Endodermal cell (in vitro differentiated cells): Measurements from ENCODE around the gene SENP8. TPM values are rescaled to one million over a fixed set of nuclear protein-coding genes. Genes with fewer than 3 reads are reported as not detected.

Experiments
- DNase-seq: peaks from one replicate; pipeline ENCODE4 v3.0.0-alpha.2; 2017
- H3K27ac ChIP-seq: 2 replicates; pipeline ENCODE4 v1.5.1; 2013; ENCODE audit warnings: mild to moderate bottlenecking, low read depth, low read length, moderate library complexity
- H3K27me3 ChIP-seq: 2 replicates; pipeline ENCODE4 v1.6.1; 2013; ENCODE audit warnings: mild to moderate bottlenecking, low read length, moderate library complexity; ENCODE audit not compliant: insufficient read depth, control insufficient read depth, poor library complexity, severe bottlenecking
- H3K36me3 ChIP-seq: 2 replicates; pipeline ENCODE4 v1.7.0; 2013; ENCODE audit warnings: mild to moderate bottlenecking, low read length, moderate library complexity; ENCODE audit not compliant: control insufficient read depth, insufficient read depth
- H3K4me1 ChIP-seq: one replicate; pipeline ENCODE4 v1.7.0; 2013; ENCODE audit warnings: low read length; ENCODE audit not compliant: control insufficient read depth, insufficient read depth
- H3K4me3 ChIP-seq: 2 replicates; pipeline ENCODE4 v1.5.1; 2013; ENCODE audit warnings: mild to moderate bottlenecking, low read length, moderate library complexity
- H3K9ac ChIP-seq: 2 replicates; pipeline ENCODE4 v1.6.1; 2013; ENCODE audit warnings: mild to moderate bottlenecking, low read length, moderate library complexity; ENCODE audit not compliant: poor library complexity, severe bottlenecking; ENCODE audit errors: extremely low read depth
- H3K9me3 ChIP-seq: 2 replicates; pipeline ENCODE4 v1.6.1; 2013; ENCODE audit warnings: mild to moderate bottlenecking, low read length, moderate library complexity; ENCODE audit not compliant: control insufficient read depth
- H3K27ac Mint-ChIP-seq: 2 replicates; pipeline ENCODE4 v1.8.0; 2020; ENCODE audit warnings: mixed read lengths
- H3K27me3 Mint-ChIP-seq: 2 replicates; pipeline ENCODE4 v1.8.0; 2021; ENCODE audit warnings: mild to moderate bottlenecking, mixed read lengths; ENCODE audit not compliant: insufficient read depth
- H3K36me3 Mint-ChIP-seq: 2 replicates; pipeline ENCODE4 v1.8.0; 2020; ENCODE audit warnings: low read depth, mixed read lengths
- H3K4me1 Mint-ChIP-seq: 2 replicates; pipeline ENCODE4 v1.8.0; 2020; ENCODE audit warnings: mixed read lengths
- H3K4me3 Mint-ChIP-seq: 2 replicates; pipeline ENCODE4 v1.8.0; 2020; ENCODE audit warnings: mild to moderate bottlenecking, moderate library complexity, mixed read lengths
- H3K9me3 Mint-ChIP-seq: 2 replicates; pipeline ENCODE4 v1.8.0; 2020; ENCODE audit warnings: mild to moderate bottlenecking, mixed read lengths
- CTCF ChIP-seq: fragments of 200-600 bp; sonication (generic); conservative IDR thresholded peaks from 2 replicates; pipeline ENCODE4 v1.5.0; 2021; ENCODE audit warnings: antibody characterized with exemption, mild to moderate bottlenecking
- WGBS, 2 experiments: methylation state at CpG; one replicate each; pipeline versions ENCODE4 v1.1.5 to v1.1.7; 2013; ENCODE audit warnings: missing lambda C conversion rate in 2 of 2, mixed read lengths in 1 of 2; ENCODE audit not compliant: insufficient coverage in 1 of 2, insufficient read length in 1 of 2; 5-methylcytosine and 5-hydroxymethylcytosine counted together
- total RNA-seq, 2 donors: library from RNA; stranded (reverse); fragmentation: NEBNext Ultra II Directional in 1 of 2; extraction: Animal tissue kit (Norgen Biotek cat#: 25700) in 1 of 2; gene quantifications; 2 replicates in 1 of 2; 3 replicates in 1 of 2; pipeline ENCODE4 v1.2.1, GENCODE V29; 2021

Gene SENP8
- total RNA-seq, 2 donors from 2014 or later = 4.7 to 6.6 TPM

- 90 to 100% methylated on average over 2 to 5 of the region's 5 CpGs for WGBS, 2 experiments
Measured at GRCh38 chr15:72074335-72075060, 43.7 kb upstream of the SENP8 start.

GRCh38 chr15:72077950-72078349 is 40.3 kb upstream of the SENP8 start:
- no peak for TF ChIP-seq CTCF
- 96 to 100% methylated on average over 1 of the region's 1 CpG for WGBS, 2 experiments
- Histone ChIP-seq H3K9ac (no peak overlapping the region), H3K36me3 (no peaks in the 10 kb centered on the region), H3K9me3 (no peaks in the 10 kb centered on the region), H3K4me3 (no peak overlapping the region), H3K27me3 (no peaks in the 10 kb centered on the region), H3K27ac (no peak overlapping the region), H3K4me1 (no peaks in the 10 kb centered on the region)
- Mint-ChIP-seq H3K4me3 (no peak overlapping the region), H3K27me3 (peaks cover 4% of the 10 kb centered on the region), H3K36me3 (no peaks in the 10 kb centered on the region), H3K9me3 (no peaks in the 10 kb centered on the region), H3K4me1 (no peaks in the 10 kb centered on the region), H3K27ac (no peak overlapping the region)
- DNase-seq = no peak

More at GRCh38 chr15:72074335-72075060, 43.7 kb upstream of the SENP8 start:
- no peak overlapping the region for H3K27ac Mint-ChIP-seq
- Histone ChIP-seq H3K4me1 (no peaks in the 10 kb centered on the region), H3K36me3 (no peaks in the 10 kb centered on the region), H3K9me3 (no peaks in the 10 kb centered on the region), H3K27ac (no peak overlapping the region), H3K9ac (no peak overlapping the region), H3K4me3 (no peak overlapping the region), H3K27me3 (no peaks in the 10 kb centered on the region)
- no peak for DNase-seq
- H3K27me3 Mint-ChIP-seq = no peaks in the 10 kb centered on the region
- H3K36me3 Mint-ChIP-seq = peaks cover 2% of the 10 kb centered on the region
- no peaks in the 10 kb centered on the region for H3K4me1 Mint-ChIP-seq
- no peak overlapping the region for H3K4me3 Mint-ChIP-seq
- TF ChIP-seq CTCF = no peak
- H3K9me3 Mint-ChIP-seq = no peaks in the 10 kb centered on the region

GRCh38 chr15:72078887-72079286 is 39.3 kb upstream of the SENP8 start:
- Histone ChIP-seq H3K27me3 (no peaks in the 10 kb centered on the region), H3K9me3 (no peaks in the 10 kb centered on the region), H3K36me3 (no peaks in the 10 kb centered on the region), H3K9ac (no peak overlapping the region), H3K4me3 (no peak overlapping the region), H3K27ac (no peak overlapping the region), H3K4me1 (no peaks in the 10 kb centered on the region)
- Mint-ChIP-seq H3K4me1 (no peaks in the 10 kb centered on the region), H3K9me3 (peaks cover 5% of the 10 kb centered on the region), H3K27me3 (peaks cover 4% of the 10 kb centered on the region), H3K27ac (no peak overlapping the region), H3K4me3 (no peak overlapping the region), H3K36me3 (peaks cover 3% of the 10 kb centered on the region)
- no peak for DNase-seq
- WGBS, 2 experiments = 85 to 92% methylated on average over 4 to 5 of the region's 6 CpGs
- no peak for TF ChIP-seq CTCF
